ENCODE data around the gene BEND6. TPM values are rescaled to one million over a fixed set of nuclear protein-coding genes. Genes with fewer than 3 reads are reported as not detected.

Gene BEND6
- total RNA-seq, 4 donors from 2014 or later, result 0.55 to 0.79 TPM; not detected in 2

- Histone ChIP-seq H3K9me3 (no peaks in the 10 kb centered on the region), H3K27me3 (no peaks in the 10 kb centered on the region), H3K4me3 (no peak overlapping the region), H3K36me3 (no peaks in the 10 kb centered on the region), H3K27ac (no peak overlapping the region), H3K4me1 (no peaks in the 10 kb centered on the region)
- in situ Hi-C loops (cut with MboI; ENCODE audit: low pct_ligation_motif_present in 1 of 4, low pct_unique_long_range_greater_than_20kb in 1 of 4, low sequenced_read_pairs in 3 of 4), result loop anchor here in 2 of 4 donors (10.0 to 25.0 kb wide), 2 partner anchors 105 to 112 kb away; no protein-coding TSS in a partner anchor
- no peak for TF ChIP-seq POLR2A (IDR thresholded peaks at IDR 0.05)
- TF ChIP-seq CTCF (IDR thresholded peaks at IDR 0.05), result no peak
- no peak for TF ChIP-seq EP300 (IDR thresholded peaks at IDR 0.05; ENCODE audit: low read depth)
- TF ChIP-seq POLR2AphosphoS5 (IDR thresholded peaks at IDR 0.05), result no peak
- DNase-seq, result no peak
- WGBS, 2 donors (ENCODE audit: low coverage in 1 of 2), result 78 to 81% methylated on average over 3 of the region's 3 CpGs
- intact Hi-C loops (cut with DNase I; ENCODE audit: low total_unique reads), result no loop called here
Measured at GRCh38 chr6:57017069-57017468, 62.2 kb downstream of the BEND6 start.

GRCh38 chr6:57017841-57018240, 62.9 kb downstream of the BEND6 start:
- Histone ChIP-seq H3K27ac (no peak overlapping the region), H3K36me3 (no peaks in the 10 kb centered on the region), H3K4me3 (no peak overlapping the region), H3K27me3 (no peaks in the 10 kb centered on the region), H3K4me1 (no peaks in the 10 kb centered on the region), H3K9me3 (no peaks in the 10 kb centered on the region)
- WGBS, 2 donors (ENCODE audit: low coverage in 1 of 2), result 76 to 89% methylated on average over 1 of the region's 1 CpG
- no peak for DNase-seq
- TF ChIP-seq POLR2A (IDR thresholded peaks at IDR 0.05) (no peak), EP300 (IDR thresholded peaks at IDR 0.05; ENCODE audit: low read depth) (no peak), POLR2AphosphoS5 (IDR thresholded peaks at IDR 0.05) (no peak), CTCF (IDR thresholded peaks at IDR 0.05) (no peak)
- in situ Hi-C loops (cut with MboI; ENCODE audit: low pct_ligation_motif_present in 1 of 4, low pct_unique_long_range_greater_than_20kb in 1 of 4, low sequenced_read_pairs in 3 of 4), result loop anchor here in 2 of 4 donors (10.0 to 25.0 kb wide), 2 partner anchors 106 to 113 kb away; no protein-coding TSS in a partner anchor
- intact Hi-C loops (cut with DNase I; ENCODE audit: low total_unique reads), result no loop called here

GRCh38 chr6:57019434-57019833, 64.5 kb downstream of the BEND6 start:
- Histone ChIP-seq H3K27me3 (no peaks in the 10 kb centered on the region), H3K27ac (no peak overlapping the region), H3K4me3 (no peak overlapping the region), H3K9me3 (peaks cover 0 to 5% of the 10 kb centered on the region in 2 donors), H3K4me1 (no peaks in the 10 kb centered on the region), H3K36me3 (no peaks in the 10 kb centered on the region)
- 73 to 82% methylated on average over 3 to 4 of the region's 4 CpGs for WGBS, 2 donors (ENCODE audit: low coverage in 1 of 2)
- intact Hi-C loops (cut with DNase I; ENCODE audit: low total_unique reads), result no loop called here
- DNase-seq, result no peak
- in situ Hi-C loops (cut with MboI; ENCODE audit: low pct_ligation_motif_present in 1 of 4, low pct_unique_long_range_greater_than_20kb in 1 of 4, low sequenced_read_pairs in 3 of 4), result loop anchor here in 2 of 4 donors (10.0 to 25.0 kb wide), 2 partner anchors 107 to 115 kb away; no protein-coding TSS in a partner anchor
- TF ChIP-seq EP300 (IDR thresholded peaks at IDR 0.05; ENCODE audit: low read depth), result no peak
- TF ChIP-seq POLR2A (IDR thresholded peaks at IDR 0.05), result no peak
- TF ChIP-seq CTCF (IDR thresholded peaks at IDR 0.05), result no peak
- TF ChIP-seq POLR2AphosphoS5 (IDR thresholded peaks at IDR 0.05), result no peak

- H3K27me3 ChIP-seq, result no peaks in the 10 kb centered on the region
- intact Hi-C loops (cut with DNase I; ENCODE audit: low total_unique reads), result no loop called here
- TF ChIP-seq EP300 (IDR thresholded peaks at IDR 0.05; ENCODE audit: low read depth) (no peak), POLR2AphosphoS5 (IDR thresholded peaks at IDR 0.05) (no peak), CTCF (IDR thresholded peaks at IDR 0.05) (peak; percentile 37 to 58 (median 50))
- H3K27ac ChIP-seq, result no peak overlapping the region
- peaks cover 0 to 5% of the 10 kb centered on the region in 2 donors for H3K9me3 ChIP-seq
- no peaks in the 10 kb centered on the region for H3K36me3 ChIP-seq
- no peak overlapping the region for H3K4me3 ChIP-seq
- 0 to 10% methylated on average over 1 of the region's 1 CpG for WGBS, 2 donors (ENCODE audit: low coverage in 1 of 2)
- in situ Hi-C loops (cut with MboI; ENCODE audit: low pct_ligation_motif_present in 1 of 4, low pct_unique_long_range_greater_than_20kb in 1 of 4, low sequenced_read_pairs in 3 of 4), result loop anchor here in 2 of 4 donors (10.0 to 25.0 kb wide), 2 partner anchors 109 to 116 kb away; no protein-coding TSS in a partner anchor
- DNase-seq, result no peak
- H3K4me1 ChIP-seq, result no peaks in the 10 kb centered on the region
Measured at GRCh38 chr6:57021086-57021720, 66.3 kb downstream of the BEND6 start.
